WTC11 (cell line): ENCODE results near the gene NOTO.

ENCODE experiments used
- AFF4 ChIP-seq: sonication (generic); formaldehyde crosslinking; IDR thresholded peaks from 2 replicates; pipeline ENCODE4 v1.8.1; 2023; ENCODE audit warnings: mild to moderate bottlenecking, missing genetic modification reagents, borderline replicate concordance
- ATF3 ChIP-seq: sonication (generic); formaldehyde crosslinking; conservative IDR thresholded peaks from 2 replicates; pipeline ENCODE4 v1.8.1; 2022; ENCODE audit warnings: mild to moderate bottlenecking, missing genetic modification reagents
- CTCF ChIP-seq: fragments of 200-600 bp; IDR thresholded peaks from 2 replicates; pipeline ENCODE4 v1.8.0; 2022; ENCODE audit warnings: antibody characterized with exemption
- HMGA2 ChIP-seq: fragments of 250-450 bp; sonication (Bioruptor Pico); IDR thresholded peaks from 2 replicates; pipeline ENCODE4 v1.4.0; 2021; ENCODE audit warnings: mild to moderate bottlenecking, moderate library complexity
- MAX ChIP-seq: sonication (generic); formaldehyde crosslinking; IDR thresholded peaks from 2 replicates; pipeline ENCODE4 v1.8.0; 2022; ENCODE audit warnings: mild to moderate bottlenecking, missing genetic modification reagents
- NR3C1 ChIP-seq: sonication (generic); formaldehyde crosslinking; conservative IDR thresholded peaks from 2 replicates; pipeline ENCODE4 v1.8.1; 2023; ENCODE audit warnings: low read depth, mild to moderate bottlenecking, missing genetic modification reagents
- TEAD4 ChIP-seq: sonication (generic); formaldehyde crosslinking; IDR thresholded peaks from 2 replicates; pipeline ENCODE4 v1.8.0; 2022; ENCODE audit warnings: mild to moderate bottlenecking, missing genetic modification reagents
- ZNF416 ChIP-seq: fragments of 250-450 bp; sonication (Bioruptor Pico); IDR thresholded peaks from 2 replicates; pipeline ENCODE4 v1.9.0; 2021; ENCODE audit warnings: mild to moderate bottlenecking, inconsistent platforms
- ZNF512 ChIP-seq: sonication (generic); formaldehyde crosslinking; IDR thresholded peaks from 2 replicates; pipeline ENCODE4 v1.8.1; 2022; ENCODE audit warnings: missing genetic modification reagents, borderline replicate concordance

GRCh38 chr2:73253901-73254300 lies 51.5 kb downstream of the NOTO start:
- TF ChIP-seq CTCF: no peak
- TF ChIP-seq NR3C1 (CRISPR knock-in tag): no peak
- no peak for TF ChIP-seq ZNF512 (CRISPR knock-in tag)
- no peak for TF ChIP-seq ZNF416
- TF ChIP-seq TEAD4 (CRISPR knock-in tag): no peak
- TF ChIP-seq AFF4 (CRISPR knock-in tag): no peak
- no peak for TF ChIP-seq ATF3 (CRISPR knock-in tag)
- no peak for TF ChIP-seq MAX
- TF ChIP-seq HMGA2: no peak
